IMR-90 (cell line): Measurements from ENCODE around the gene CNTN5. TPM values are rescaled to one million over a fixed set of nuclear protein-coding genes. Genes with fewer than 3 reads are reported as not detected.

ENCODE experiments used
- ATAC-seq: fragments of 200-7000 bp; cut with Tn5 transposase; 2 replicates; pipeline ENCODE4 v1.9.1; 2020; ENCODE audit warnings: low read depth, mild to moderate bottlenecking, moderate library complexity
- BruUV-seq: library from RNA; stranded (reverse); fragments of 400-500 nt; replicated peaks from 2 replicates; lab custom pipeline; 2021; lab: Mats Ljungman, UMichigan
- CTCF ChIA-PET: fragments of 300-600 bp; formaldehyde crosslinking; extraction: SDS; loops from one replicate; lab custom pipeline; 2021; ENCODE audit warnings: antibody characterized with exemption; lab: Yijun Ruan, JAX
- POLR2A ChIA-PET: fragments of 300-600 bp; sonication (Branson Sonifier 250); formaldehyde crosslinking; loops from one replicate; lab custom pipeline; 2022; ENCODE audit warnings: antibody characterized with exemption; ENCODE audit not compliant: unreplicated experiment; lab: Charles Lee
- DNase-seq: peaks from one replicate; pipeline ENCODE4 v3.0.0; 2013
- H2AFZ ChIP-seq: replicated peaks from 2 replicates; pipeline ENCODE3; 2013; ENCODE audit warnings: low read length, mild to moderate bottlenecking; ENCODE audit not compliant: poor library complexity
- H2AK5ac ChIP-seq: 2 replicates; pipeline ENCODE4 v1.6.1; 2013; ENCODE audit warnings: low read depth, low read length, inconsistent platforms
- H2AK9ac ChIP-seq: replicated peaks from 2 replicates; pipeline ENCODE3; 2013; ENCODE audit warnings: mild to moderate bottlenecking, low read depth, low read length, moderate library complexity; ENCODE audit not compliant: poor library complexity
- H2BK120ac ChIP-seq: 2 replicates; pipeline ENCODE4 v1.6.1; 2013; ENCODE audit warnings: low read depth, low read length, inconsistent platforms
- H2BK15ac ChIP-seq: 3 replicates; pipeline ENCODE4 v1.6.1; 2013; ENCODE audit warnings: low read depth, low read length, inconsistent platforms
- H2BK20ac ChIP-seq: 2 replicates; pipeline ENCODE4 v1.6.1; 2013; ENCODE audit warnings: low read depth, mild to moderate bottlenecking, inconsistent platforms, low read length, moderate library complexity
- H2BK5ac ChIP-seq: 2 replicates; pipeline ENCODE4 v1.6.1; 2013; ENCODE audit warnings: mild to moderate bottlenecking, low read depth, low read length, inconsistent platforms; ENCODE audit not compliant: poor library complexity, severe bottlenecking
- H3K14ac ChIP-seq: replicated peaks from 2 replicates; pipeline ENCODE4 v1.6.1; 2013; ENCODE audit warnings: low read depth, low read length, inconsistent platforms
- H3K18ac ChIP-seq: 2 replicates; pipeline ENCODE4 v1.6.1; 2013; ENCODE audit warnings: low read depth, low read length, control low read depth
- H3K23ac ChIP-seq: 2 replicates; pipeline ENCODE4 v1.6.1; 2013; ENCODE audit warnings: low read depth, low read length, inconsistent platforms
- H3K27ac ChIP-seq: 2 replicates; pipeline ENCODE4 v1.5.1; 2013; ENCODE audit warnings: mild to moderate bottlenecking, control low read depth, low read length; ENCODE audit not compliant: insufficient read depth
- H3K27me3 ChIP-seq: 2 replicates; pipeline ENCODE4 v1.6.1; 2013; ENCODE audit warnings: low read length; ENCODE audit not compliant: control insufficient read depth, insufficient read depth
- H3K36me3 ChIP-seq: 2 replicates; pipeline ENCODE4 v1.6.1; 2013; ENCODE audit warnings: low read length, mixed read lengths; ENCODE audit not compliant: control insufficient read depth, insufficient read depth
- H3K4ac ChIP-seq: 2 replicates; pipeline ENCODE4 v1.6.1; 2013; ENCODE audit warnings: low read depth, low read length, inconsistent platforms
- H3K4me1 ChIP-seq: 2 replicates; pipeline ENCODE4 v1.6.1; 2013; ENCODE audit warnings: low read length, mixed read lengths; ENCODE audit not compliant: control insufficient read depth, insufficient read depth
- H3K4me2 ChIP-seq: 2 replicates; pipeline ENCODE4 v1.6.1; 2013; ENCODE audit warnings: low read depth, mild to moderate bottlenecking, control low read depth, low read length, moderate library complexity
- H3K4me3 ChIP-seq: 2 replicates; pipeline ENCODE4 v1.5.1; 2013; ENCODE audit warnings: low read depth, mild to moderate bottlenecking, control low read depth, low read length, moderate library complexity; ENCODE audit not compliant: insufficient read depth
- H3K56ac ChIP-seq: 2 replicates; pipeline ENCODE4 v1.6.1; 2013; ENCODE audit warnings: low read length, inconsistent platforms; ENCODE audit not compliant: insufficient read depth; ENCODE audit errors: extremely low read depth
- H3K79me1 ChIP-seq, 2 experiments: 2 replicates each; pipeline ENCODE4 v1.6.1; 2013; ENCODE audit warnings: low read length in 2 of 2, inconsistent platforms in 1 of 2, low read depth in 1 of 2
- H3K9ac ChIP-seq: 2 replicates; pipeline ENCODE4 v1.6.1; 2013; ENCODE audit warnings: low read depth, low read length, control low read depth
- H3K9me1 ChIP-seq: 2 replicates; pipeline ENCODE4 v1.6.1; 2013; ENCODE audit warnings: low read length, inconsistent platforms; ENCODE audit not compliant: insufficient read depth
- H3K9me3 ChIP-seq: 2 replicates; pipeline ENCODE4 v1.6.1; 2013; ENCODE audit warnings: low read length; ENCODE audit not compliant: control insufficient read depth, insufficient read depth
- H4K20me1 ChIP-seq: 2 replicates; pipeline ENCODE4 v1.6.1; 2013; ENCODE audit warnings: low read length, inconsistent platforms; ENCODE audit not compliant: insufficient read depth
- H4K5ac ChIP-seq: 2 replicates; pipeline ENCODE4 v1.6.1; 2013; ENCODE audit warnings: mild to moderate bottlenecking, low read depth, low read length, control low read depth
- H4K8ac ChIP-seq, 2 experiments: 2 replicates each; pipeline ENCODE4 v1.6.1; 2013; ENCODE audit warnings: low read depth in 2 of 2, low read length in 2 of 2, control low read depth in 1 of 2, inconsistent platforms in 1 of 2
- H4K91ac ChIP-seq: 2 replicates; pipeline ENCODE4 v1.6.1; 2013; ENCODE audit warnings: low read depth, low read length, inconsistent platforms; ENCODE audit not compliant: insufficient read depth
- ELK1 ChIP-seq: fragments of 150-350 bp; IDR thresholded peaks from 2 replicates; pipeline ENCODE4 v1.6.1; 2016; ENCODE audit warnings: low read depth, mild to moderate bottlenecking, low read length, moderate library complexity, borderline replicate concordance
- RFX5 ChIP-seq: IDR thresholded peaks from 2 replicates; pipeline ENCODE4 v1.8.0; 2012; ENCODE audit warnings: low read depth, mild to moderate bottlenecking, low read length, moderate library complexity
- WGBS, 2 experiments: methylation state at CpG; one replicate each; pipeline versions ENCODE4 v1.1.5 to v1.1.7; 2013; ENCODE audit warnings: missing lambda C conversion rate in 2 of 2; ENCODE audit not compliant: insufficient read length in 1 of 2; ENCODE audit errors: extremely low coverage in 2 of 2; 5-methylcytosine and 5-hydroxymethylcytosine counted together
- dilution Hi-C: fragments of 300-500 bp; cut with HindIII; formaldehyde crosslinking; loops from one replicate; pipeline ENCODE4 v1.14.3; 2018; ENCODE audit warnings: low sequenced_read_pairs; ENCODE audit not compliant: unreplicated experiment
- in situ Hi-C: fragments of 300-500 bp; cut with MboI; formaldehyde crosslinking; loops from 3 replicates; pipeline ENCODE4 v1.14.3; 2019; ENCODE audit warnings: low sequenced_read_pairs, inconsistent platforms, mixed read lengths
- intact Hi-C: fragments of 100-400 bp; cut with micrococcal nuclease; formaldehyde crosslinking; loops from 2 replicates; pipeline ENCODE4 v1.10.0; 2022
- polyA plus RNA-seq, 3 experiments: library from polyadenylated mRNA; depleted of rRNA; stranded (reverse); fragments of >200 nt; gene quantifications; 2 replicates each; pipeline ENCODE4 v1.2.3, GENCODE V29; 2012; ENCODE audit warnings: low replicate concordance in 1 of 3
- total RNA-seq: library from RNA; depleted of rRNA; stranded (reverse); fragments of >200 nt; gene quantifications from 2 replicates; pipeline ENCODE4 v1.2.3, GENCODE V29; 2012

The CNTN5 gene
- total and polyA plus RNA-seq, 2 of the 4 experiments (the other 2 are of a cell fraction) = not detected

GRCh38 chr11:100105982-100106358 is 1085.2 kb downstream of the CNTN5 start:
- H3K36me3 ChIP-seq = no peaks in the 10 kb centered on the region
- no peak overlapping the region for H2AK9ac ChIP-seq
- H3K14ac ChIP-seq = no peak overlapping the region
- dilution Hi-C loops = no loop called here
- no peak overlapping the region for H2AK5ac ChIP-seq
- H3K27me3 ChIP-seq = no peaks in the 10 kb centered on the region
- ATAC-seq (no peak), DNase-seq (no peak)
- H3K18ac ChIP-seq = no peak overlapping the region
- no peak overlapping the region for H3K23ac ChIP-seq
- intact Hi-C loops = no loop called here
- H3K56ac ChIP-seq = no peak overlapping the region
- no CpG with 5 or more reads among the region's 3 CpGs for WGBS, 2 experiments
- no peak overlapping the region for H3K4me2 ChIP-seq
- no peak for TF ChIP-seq ELK1
- TF ChIP-seq RFX5 = no peak
- H3K9me3 ChIP-seq = no peaks in the 10 kb centered on the region; the same call in 1 of the 2 replicates
- H4K91ac ChIP-seq = no peak overlapping the region
- no peak overlapping the region for H2BK15ac ChIP-seq
- BruUV-seq = no TSS peak
- H3K9ac ChIP-seq = no peak overlapping the region
- no peaks in the 10 kb centered on the region for H3K4me1 ChIP-seq
- H2BK5ac ChIP-seq = no peak overlapping the region
- no peak overlapping the region for H4K5ac ChIP-seq
- no peak overlapping the region for H3K27ac ChIP-seq
- H3K79me1 ChIP-seq = no peaks in the 10 kb centered on the region
- H2BK20ac ChIP-seq = no peak overlapping the region
- H3K4ac ChIP-seq = no peak overlapping the region
- POLR2A ChIA-PET = no interaction called here
- CTCF ChIA-PET = interaction anchor here (0.6 kb wide), 1 partner anchor 39 kb away, joined by 3 read pairs; no protein-coding TSS in a partner anchor
- H3K9me1 ChIP-seq = no peaks in the 10 kb centered on the region
- H2AFZ ChIP-seq = no peak overlapping the region
- no peak overlapping the region for H2BK120ac ChIP-seq
- H4K20me1 ChIP-seq = no peaks in the 10 kb centered on the region
- H4K8ac ChIP-seq = no peak overlapping the region
- in situ Hi-C loops = no loop called here
- H3K4me3 ChIP-seq = no peak overlapping the region
